Activated T-helper 17 cell treated with anti-CD3 and anti-CD28 coated beads, Interleukin-2, amount 50 U/mL, for 72 hours (primary cell): ENCODE results near the gene ZNF362. TPM values are rescaled to one million over a fixed set of nuclear protein-coding genes. Genes with fewer than 3 reads are reported as not detected.
"Not testable (repeated sequence)": the region's sequence is repeated elsewhere in the genome, so short reads cannot be mapped to it uniquely, and the experiment has no call there.

ENCODE experiments used
- ATAC-seq: fragments of 150-1000 bp; cut with Tn5 transposase; replicated peaks from 2 replicates; pipeline ENCODE4 v1.10.0; 2021; ENCODE audit warnings: mild to moderate bottlenecking, moderate library complexity
- H3K27ac Mint-ChIP-seq: one replicate; pipeline ENCODE4 v1.8.0; 2022; ENCODE audit warnings: mixed read lengths
- H3K27me3 Mint-ChIP-seq: one replicate; pipeline ENCODE4 v1.8.0; 2022; ENCODE audit warnings: mixed read lengths
- H3K36me3 Mint-ChIP-seq: one replicate; pipeline ENCODE4 v1.8.0; 2022; ENCODE audit warnings: low read depth, mild to moderate bottlenecking, mixed read lengths
- H3K4me1 Mint-ChIP-seq: one replicate; pipeline ENCODE4 v1.8.0; 2022; ENCODE audit warnings: mixed read lengths
- H3K4me3 Mint-ChIP-seq: one replicate; pipeline ENCODE4 v1.8.0; 2022; ENCODE audit warnings: mild to moderate bottlenecking, mixed read lengths
- H3K9me3 Mint-ChIP-seq: one replicate; pipeline ENCODE4 v1.8.0; 2022; ENCODE audit warnings: mixed read lengths
- total RNA-seq, 2 donors: library from RNA; stranded (reverse); gene quantifications; one replicate each; pipeline ENCODE4 v1.2.3, GENCODE V29; 2022

ZNF362 gene
- total RNA-seq, 2 donors from 2014 or later = 3.6 to 4.3 TPM

DNA sequence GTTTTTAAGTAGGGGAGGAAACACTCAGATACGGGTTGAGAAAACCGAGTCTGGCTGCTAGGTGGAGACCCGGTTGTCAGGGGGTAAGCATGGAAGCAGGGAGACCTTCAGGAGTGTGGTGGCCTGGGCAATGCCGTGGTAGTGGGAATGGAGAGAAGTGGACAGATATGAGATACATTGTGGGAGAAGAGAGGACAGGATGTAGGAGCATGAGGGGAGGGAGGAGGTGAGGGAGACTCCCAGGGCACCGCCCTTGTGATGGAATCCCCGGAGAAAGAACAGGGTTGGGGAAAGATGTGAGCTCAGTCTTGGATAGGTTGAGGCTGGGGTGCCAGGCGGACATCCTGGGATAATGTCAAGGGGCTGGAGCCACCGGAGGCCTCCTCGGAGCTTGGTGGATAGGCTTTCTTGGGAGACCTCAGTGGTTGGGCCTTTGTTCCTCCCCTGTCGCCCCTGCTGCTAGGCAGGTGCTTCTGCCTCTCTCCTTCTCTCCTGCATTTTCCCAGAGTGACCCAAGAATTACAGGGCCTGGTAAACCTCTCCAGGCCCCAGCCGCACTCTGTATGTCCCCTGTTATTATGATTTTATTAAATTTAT lies 21.3 kb downstream of the ZNF362 start:
- peaks cover 13% of the 10 kb centered on the region for H3K4me1 Mint-ChIP-seq
- H3K9me3 Mint-ChIP-seq = no peaks in the 10 kb centered on the region
- ATAC-seq = no peak

DNA sequence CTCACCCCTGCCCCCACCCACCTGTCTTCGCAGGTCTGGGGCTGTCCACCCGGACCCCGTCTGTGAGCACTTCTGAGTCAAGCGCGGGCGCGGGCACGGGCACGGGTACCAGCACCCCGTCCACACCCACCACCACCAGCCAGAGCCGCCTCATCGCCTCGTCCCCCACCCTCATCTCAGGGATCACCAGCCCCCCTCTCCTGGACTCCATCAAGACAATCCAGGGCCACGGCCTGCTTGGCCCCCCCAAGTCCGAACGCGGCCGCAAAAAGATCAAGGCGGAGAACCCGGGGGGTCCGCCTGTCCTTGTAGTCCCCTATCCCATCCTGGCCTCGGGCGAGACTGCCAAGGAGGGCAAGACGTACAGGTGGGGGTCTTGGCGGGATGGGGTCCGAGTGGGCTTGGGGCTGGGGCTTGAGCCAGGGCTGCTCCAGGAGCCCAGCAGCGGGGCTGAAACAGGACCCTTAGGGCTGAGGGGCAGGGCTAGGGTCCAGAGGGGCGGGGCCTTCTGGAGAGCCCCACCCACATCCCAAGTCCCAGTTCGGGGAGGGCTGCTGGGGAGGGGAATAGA lies 23.9 kb downstream of the ZNF362 start:
- H3K9me3 Mint-ChIP-seq = no peaks in the 10 kb centered on the region
- no peak for ATAC-seq
- peaks cover 30% of the 10 kb centered on the region for H3K36me3 Mint-ChIP-seq
- no peak overlapping the region for H3K4me3 Mint-ChIP-seq
- H3K27ac Mint-ChIP-seq = no peak overlapping the region
- H3K27me3 Mint-ChIP-seq = no peaks in the 10 kb centered on the region
- H3K4me1 Mint-ChIP-seq = no peaks in the 10 kb centered on the region

More for the DNA sequence above, 21.3 kb downstream of the ZNF362 start:
- Mint-ChIP-seq H3K27ac (peak overlapping the region; percentile 49), H3K36me3 (peaks cover 10% of the 10 kb centered on the region), H3K27me3 (no peaks in the 10 kb centered on the region), H3K4me3 (no peak overlapping the region)

DNA sequence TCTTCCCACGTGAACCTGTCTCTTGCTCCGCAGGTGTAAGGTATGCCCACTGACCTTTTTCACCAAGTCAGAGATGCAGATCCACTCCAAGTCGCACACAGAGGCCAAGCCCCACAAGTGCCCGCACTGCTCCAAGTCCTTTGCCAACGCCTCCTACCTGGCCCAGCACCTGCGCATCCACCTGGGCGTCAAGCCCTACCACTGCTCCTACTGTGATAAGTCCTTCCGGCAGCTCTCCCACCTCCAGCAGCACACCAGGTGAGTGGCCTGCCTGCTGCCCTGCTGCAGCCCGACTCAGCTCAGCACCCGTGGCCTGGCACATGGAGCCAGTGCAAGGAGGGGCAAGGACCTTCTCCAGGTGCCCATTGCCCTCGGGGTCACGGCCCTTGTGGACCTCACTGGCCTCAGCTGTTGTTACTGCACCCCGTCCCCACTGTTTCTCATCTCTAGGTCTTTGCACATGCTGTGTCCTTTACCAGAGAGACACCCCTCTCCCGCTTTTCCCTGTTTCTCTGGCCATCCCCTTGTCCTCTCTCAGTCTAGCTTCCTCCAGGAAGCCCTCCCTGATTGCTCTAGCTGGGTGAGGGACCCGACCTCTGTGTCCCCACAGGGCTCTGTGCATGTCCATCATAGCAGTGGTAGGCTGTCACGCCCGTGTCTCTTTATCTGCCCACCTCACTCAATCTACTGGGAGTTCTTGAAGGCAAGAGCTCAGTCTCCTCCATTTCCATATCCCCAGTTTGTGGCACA lies 25.4 kb downstream of the ZNF362 start:
- ATAC-seq = no peak
- no peaks in the 10 kb centered on the region for H3K4me1 Mint-ChIP-seq
- H3K27ac Mint-ChIP-seq = no peak overlapping the region
- H3K36me3 Mint-ChIP-seq = peaks cover 30% of the 10 kb centered on the region
- H3K27me3 Mint-ChIP-seq = no peaks in the 10 kb centered on the region
- no peak overlapping the region for H3K4me3 Mint-ChIP-seq
- no peaks in the 10 kb centered on the region for H3K9me3 Mint-ChIP-seq

DNA sequence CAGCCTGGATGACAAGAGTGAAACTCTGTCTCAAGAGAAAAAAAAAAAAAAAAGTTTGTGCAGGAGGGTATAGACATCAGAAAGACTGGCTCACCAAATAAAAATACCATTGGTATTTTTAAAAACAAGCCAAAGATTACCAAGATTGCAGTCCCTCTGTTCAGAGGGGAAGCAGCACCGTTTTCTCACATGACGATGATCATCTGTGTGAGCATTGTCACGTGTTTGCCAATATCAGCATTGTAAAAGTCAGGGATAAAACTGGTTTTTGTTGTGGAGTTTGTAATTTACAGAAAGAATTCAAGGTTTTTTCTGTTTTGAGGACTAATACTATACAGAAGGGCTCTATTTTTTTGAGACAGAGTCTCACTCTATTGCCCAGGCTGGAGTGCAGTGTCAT lies 26.5 kb downstream of the ZNF362 start:
- Mint-ChIP-seq H3K27me3 (no peaks in the 10 kb centered on the region), H3K4me1 (no peaks in the 10 kb centered on the region), H3K36me3 (peaks cover 30% of the 10 kb centered on the region), H3K27ac (no peak overlapping the region), H3K9me3 (no peaks in the 10 kb centered on the region), H3K4me3 (no peak overlapping the region)
- no peak for ATAC-seq

DNA sequence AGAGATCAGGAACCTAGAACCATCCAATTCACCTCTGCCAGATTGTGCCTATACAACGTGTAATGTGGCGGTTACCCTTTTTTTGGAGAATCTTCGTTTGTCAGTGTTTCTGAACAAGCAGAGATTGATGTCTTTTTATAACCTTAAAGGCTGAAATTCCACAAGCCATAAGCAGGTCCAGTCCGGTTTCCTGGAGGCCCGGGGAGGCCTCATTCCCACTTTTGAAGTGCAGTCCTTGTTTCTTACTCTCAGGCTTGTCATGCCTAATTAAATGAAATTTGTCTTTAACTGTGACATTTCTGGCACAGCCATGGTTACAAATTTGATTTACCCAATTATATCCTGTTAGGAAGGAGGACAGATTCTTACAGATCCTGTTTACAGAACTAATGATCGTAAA lies 27.8 kb downstream of the ZNF362 start:
- Mint-ChIP-seq H3K27me3 (no peaks in the 10 kb centered on the region), H3K9me3 (no peaks in the 10 kb centered on the region), H3K4me3 (no peak overlapping the region), H3K27ac (no peak overlapping the region), H3K36me3 (peaks cover 30% of the 10 kb centered on the region), H3K4me1 (no peaks in the 10 kb centered on the region)
- ATAC-seq = no peak

DNA sequence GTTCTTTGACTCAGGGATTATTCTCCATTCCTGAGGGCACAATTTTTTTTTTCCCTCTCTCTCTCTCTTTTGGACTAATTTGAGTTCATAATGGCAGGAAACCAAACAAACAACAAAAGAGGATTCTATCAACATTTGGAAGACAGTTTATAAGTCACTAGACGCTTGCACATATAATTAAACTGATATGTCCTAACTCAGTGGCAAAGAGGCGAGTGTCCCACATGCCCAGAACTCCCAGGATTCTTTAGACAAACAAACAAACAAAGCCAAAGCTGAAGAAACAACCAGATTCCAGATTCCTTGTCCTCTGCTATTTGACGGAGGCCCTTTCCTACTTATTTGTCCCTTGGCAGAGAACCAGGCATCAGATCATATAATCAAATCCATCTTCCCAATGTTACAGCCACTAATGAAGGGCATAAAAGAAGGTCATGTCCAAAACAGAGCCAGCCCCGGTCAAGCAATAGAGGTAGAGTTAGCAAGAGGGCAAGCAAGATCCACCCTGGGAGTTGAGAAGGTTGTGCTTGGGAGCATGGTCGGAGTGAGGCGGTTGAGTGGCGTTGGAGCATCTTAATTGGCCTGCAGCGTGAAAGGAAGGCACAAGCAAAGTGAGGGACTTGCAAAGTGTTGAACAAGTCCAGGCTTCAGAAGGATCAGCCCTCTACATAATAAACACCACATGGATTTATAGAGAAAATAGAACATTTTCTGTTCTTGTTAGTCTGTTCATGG lies 30.3 kb downstream of the ZNF362 start:
- Mint-ChIP-seq H3K4me1 (no peaks in the 10 kb centered on the region), H3K36me3 (peaks cover 29% of the 10 kb centered on the region), H3K9me3 (no peaks in the 10 kb centered on the region), H3K27ac (no peak overlapping the region), H3K4me3 (no peak overlapping the region), H3K27me3 (no peaks in the 10 kb centered on the region)
- ATAC-seq = no peak

DNA sequence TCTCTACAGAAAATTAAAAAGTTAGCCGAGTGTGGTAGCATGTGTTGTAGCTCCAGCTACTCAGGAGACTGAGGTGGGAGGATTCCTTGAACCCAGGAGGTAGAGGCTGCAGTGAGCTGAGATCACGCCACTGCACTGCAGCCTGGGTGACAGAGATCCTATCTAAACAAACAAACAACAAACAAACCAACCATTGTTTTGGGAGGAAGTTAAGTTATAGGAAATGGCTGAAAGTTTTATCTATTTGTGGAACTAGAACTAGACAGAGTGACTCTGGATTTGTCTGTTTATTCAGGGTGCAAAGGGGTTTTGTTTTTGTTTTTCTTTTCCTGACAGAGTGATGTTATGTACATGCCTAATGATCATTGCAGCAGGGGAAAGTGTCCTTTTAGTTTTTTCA lies 31.0 kb downstream of the ZNF362 start:
- Mint-ChIP-seq H3K36me3 (peaks cover 22% of the 10 kb centered on the region), H3K4me3 (no peak overlapping the region), H3K27me3 (no peaks in the 10 kb centered on the region), H3K4me1 (no peaks in the 10 kb centered on the region), H3K9me3 (no peaks in the 10 kb centered on the region), H3K27ac (no peak overlapping the region)
- no peak for ATAC-seq

DNA sequence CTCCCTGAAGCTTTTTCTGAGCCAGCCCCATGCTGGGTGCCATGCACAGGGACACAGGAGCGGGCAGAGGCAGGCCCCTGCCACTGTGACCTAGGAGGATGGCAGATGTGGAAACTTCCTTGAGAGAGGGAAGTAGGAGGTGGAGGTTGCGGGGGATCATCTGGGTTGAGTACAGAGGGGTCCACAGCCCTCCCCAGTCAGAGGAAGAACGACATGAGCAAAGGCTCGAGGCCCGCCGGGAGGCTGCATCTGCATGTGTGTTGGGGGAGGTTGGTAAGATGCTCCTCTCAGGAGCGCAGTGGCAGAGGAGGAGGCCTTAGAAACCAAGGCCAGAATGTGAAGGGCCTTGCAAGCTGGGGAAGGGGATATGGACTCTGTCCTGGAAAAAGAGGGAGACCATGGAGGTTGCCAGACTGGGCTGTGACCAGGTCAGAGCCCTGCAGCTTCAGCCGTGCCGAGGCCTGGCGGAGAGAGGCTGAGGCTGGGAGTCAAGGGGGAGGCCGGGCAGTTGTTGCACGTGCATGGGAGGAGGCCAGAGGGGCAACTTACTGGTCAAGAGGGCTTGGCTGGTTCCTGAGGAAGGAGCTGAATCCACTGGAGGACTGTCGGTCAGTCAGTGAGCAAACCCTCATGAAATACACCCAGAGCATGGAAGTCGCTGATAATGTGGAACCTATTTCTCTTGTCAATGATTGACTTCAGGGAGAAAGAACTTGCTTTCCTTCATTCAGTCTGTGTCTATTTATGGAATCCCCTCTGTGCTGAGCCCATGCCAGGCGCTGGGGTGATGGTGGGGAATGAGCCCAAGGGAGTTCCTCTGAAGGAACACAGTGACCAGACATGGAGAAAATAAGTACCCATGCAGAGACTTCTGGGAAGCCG lies 32.9 kb downstream of the ZNF362 start:
- Mint-ChIP-seq H3K27ac (no peak overlapping the region), H3K9me3 (no peaks in the 10 kb centered on the region), H3K4me1 (no peaks in the 10 kb centered on the region)

DNA sequence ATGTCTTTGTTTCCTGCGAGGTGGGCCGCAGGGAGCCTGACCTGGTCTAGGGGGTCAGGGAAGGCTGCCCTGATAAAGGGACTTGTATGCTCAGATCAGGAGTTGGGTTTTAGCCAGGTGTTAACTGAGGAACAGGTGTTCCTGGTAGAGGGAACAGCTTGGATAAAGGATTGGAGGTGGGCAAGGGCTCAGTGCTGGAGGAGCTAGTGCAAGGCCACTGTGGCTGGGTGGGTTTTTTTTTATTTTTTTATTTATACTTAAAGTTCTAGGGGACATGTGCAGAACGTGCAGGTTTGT lies 33.5 kb downstream of the ZNF362 start:
- ATAC-seq = no peak
- Mint-ChIP-seq H3K4me1 (no peaks in the 10 kb centered on the region), H3K9me3 (no peaks in the 10 kb centered on the region), H3K27ac (no peak overlapping the region), H3K36me3 (peaks cover 1% of the 10 kb centered on the region), H3K27me3 (no peaks in the 10 kb centered on the region), H3K4me3 (no peak overlapping the region)

More for the DNA sequence above, 32.9 kb downstream of the ZNF362 start:
- Mint-ChIP-seq H3K36me3 (peaks cover 7% of the 10 kb centered on the region), H3K27me3 (no peaks in the 10 kb centered on the region), H3K4me3 (no peak overlapping the region)
- no peak for ATAC-seq

DNA sequence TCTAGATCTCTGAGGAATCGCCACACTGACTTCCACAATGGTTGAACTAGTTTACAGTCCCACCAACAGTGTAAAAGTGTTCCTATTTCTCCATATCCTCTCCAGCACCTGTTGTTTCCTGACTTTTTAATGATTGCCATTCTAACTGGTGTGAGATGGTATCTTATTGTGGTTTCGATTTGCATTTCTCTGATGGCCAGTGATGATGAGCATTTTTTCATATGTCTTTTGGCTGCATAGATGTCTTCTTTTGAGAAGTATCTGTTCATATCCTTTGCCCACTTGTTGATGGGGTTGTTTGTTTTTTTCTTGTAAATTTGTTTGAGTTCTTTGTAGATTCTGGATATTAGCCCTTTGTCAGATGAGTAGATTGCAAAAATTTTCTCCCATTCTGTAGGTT lies 34.3 kb downstream of the ZNF362 start:
- not testable (repeated sequence) for H3K9me3 Mint-ChIP-seq, ATAC-seq, H3K27me3 Mint-ChIP-seq, H3K4me3 Mint-ChIP-seq, H3K4me1 Mint-ChIP-seq, H3K27ac Mint-ChIP-seq, H3K36me3 Mint-ChIP-seq

DNA sequence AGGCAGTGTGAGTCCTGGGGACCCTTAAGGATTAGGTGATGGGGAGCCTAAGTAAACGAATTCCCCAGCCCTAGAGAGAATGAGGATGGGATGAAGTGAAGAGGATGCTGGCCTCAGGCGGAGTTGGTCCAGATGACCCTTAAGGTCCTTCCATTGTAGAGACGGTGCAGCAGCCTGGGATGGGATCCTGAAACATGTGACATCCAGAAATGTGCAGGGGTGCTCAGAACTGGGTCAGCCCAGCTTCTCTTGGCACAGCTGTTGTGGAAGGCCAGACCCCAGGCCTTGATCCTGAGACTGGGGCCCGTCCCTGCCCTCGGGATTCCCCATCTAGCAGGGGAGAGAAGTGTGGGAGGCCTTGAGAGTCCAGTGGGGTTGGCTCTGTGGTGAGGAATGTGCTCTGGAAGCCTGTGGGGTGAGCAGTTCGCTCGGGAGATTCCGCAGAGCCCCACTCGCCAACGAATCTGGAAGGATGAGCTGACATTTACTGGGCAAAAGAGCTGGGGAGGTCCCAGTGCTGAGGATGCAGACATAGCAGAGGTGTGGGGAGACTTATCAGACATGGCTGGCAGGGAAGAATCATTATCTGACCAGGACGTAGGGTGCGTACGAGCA lies 36.5 kb downstream of the ZNF362 start:
- H3K27me3 Mint-ChIP-seq = no peaks in the 10 kb centered on the region
- peak overlapping the region; percentile 75 for H3K27ac Mint-ChIP-seq
- no peak for ATAC-seq
- no peaks in the 10 kb centered on the region for H3K4me1 Mint-ChIP-seq
- no peak overlapping the region for H3K4me3 Mint-ChIP-seq
- H3K36me3 Mint-ChIP-seq = peaks cover 9% of the 10 kb centered on the region
- no peaks in the 10 kb centered on the region for H3K9me3 Mint-ChIP-seq

DNA sequence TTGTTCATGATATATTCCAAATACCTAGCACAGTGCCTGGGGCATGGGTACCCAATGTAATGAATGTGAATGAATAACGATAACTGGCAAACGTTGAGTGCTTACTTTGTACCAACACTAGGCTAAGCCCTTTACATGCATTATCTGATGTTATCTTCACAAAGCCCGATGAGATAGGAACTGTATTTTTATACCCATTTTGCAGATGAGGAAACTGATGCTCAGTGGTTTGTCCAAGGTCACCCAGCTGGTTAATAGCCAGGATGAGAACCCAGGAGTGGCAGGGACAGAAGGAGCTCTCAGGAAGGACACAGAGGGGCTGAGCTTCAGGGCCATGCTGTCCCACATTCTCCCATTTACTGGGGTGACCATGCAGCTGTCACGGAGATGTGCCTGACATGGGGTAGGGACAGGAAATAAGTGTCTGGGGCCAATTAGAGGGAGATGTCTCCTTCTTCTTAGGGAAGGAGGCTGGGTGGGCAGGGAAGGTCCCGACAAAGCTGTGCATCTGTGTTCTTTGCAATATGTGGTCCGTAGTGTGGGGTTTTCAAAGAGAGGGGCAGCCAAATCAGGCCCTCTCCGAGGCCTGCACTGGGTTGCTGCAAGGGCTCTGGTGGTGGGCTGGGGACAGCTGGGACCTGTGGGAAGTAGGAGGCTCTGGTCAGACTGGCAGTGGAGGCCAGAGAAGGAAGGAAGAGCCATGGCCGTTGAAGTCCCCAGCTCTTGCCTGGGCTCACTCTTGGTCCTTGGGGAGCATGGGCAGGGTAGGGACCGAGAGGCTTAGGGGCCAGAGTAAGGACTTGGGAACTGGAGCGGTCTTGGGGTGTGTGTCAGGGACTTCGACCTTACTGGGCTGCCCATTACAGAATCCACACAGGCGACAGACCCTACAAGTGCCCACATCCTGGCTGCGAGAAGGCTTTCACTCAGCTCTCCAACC lies 38.0 kb downstream of the ZNF362 start:
- Mint-ChIP-seq H3K27ac (no peak overlapping the region), H3K4me1 (no peaks in the 10 kb centered on the region), H3K36me3 (peaks cover 15% of the 10 kb centered on the region), H3K4me3 (no peak overlapping the region), H3K27me3 (no peaks in the 10 kb centered on the region), H3K9me3 (no peaks in the 10 kb centered on the region)
- ATAC-seq = no peak

DNA sequence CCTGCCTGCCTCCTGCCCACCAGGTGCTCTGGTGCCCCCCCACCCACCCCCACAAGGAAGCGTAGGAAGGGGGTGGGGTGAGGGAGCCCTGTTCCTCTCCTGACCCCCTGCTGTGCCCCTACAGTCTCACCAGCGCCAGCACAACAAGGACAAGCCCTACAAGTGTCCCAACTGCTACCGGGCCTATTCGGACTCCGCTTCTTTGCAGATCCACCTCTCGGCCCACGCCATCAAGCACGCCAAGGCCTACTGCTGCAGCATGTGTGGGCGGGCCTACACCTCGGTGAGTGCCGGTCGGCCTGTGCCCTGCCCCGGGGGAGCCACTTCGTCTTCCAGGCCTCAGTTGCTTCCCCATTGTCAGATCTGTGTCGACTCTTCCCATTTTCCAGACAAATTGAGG lies 38.7 kb downstream of the ZNF362 start:
- Mint-ChIP-seq H3K27ac (peak overlapping the region; percentile 81), H3K4me3 (no peak overlapping the region), H3K4me1 (no peaks in the 10 kb centered on the region)

More for the DNA sequence above, 38.7 kb downstream of the ZNF362 start:
- no peaks in the 10 kb centered on the region for H3K27me3 Mint-ChIP-seq
- ATAC-seq = no peak
- H3K9me3 Mint-ChIP-seq = no peaks in the 10 kb centered on the region
- peaks cover 16% of the 10 kb centered on the region for H3K36me3 Mint-ChIP-seq
